ENCODE results near the gene LRRC8D. TPM values are rescaled to one million over a fixed set of nuclear protein-coding genes. Genes with fewer than 3 reads are reported as not detected.
"Not testable (repeated sequence)": the region's sequence is repeated elsewhere in the genome, so short reads cannot be mapped to it uniquely, and the experiment has no call there.

Gene LRRC8D
- total RNA-seq, 1 donor from 2014 or later, result 8.6 TPM

GRCh38 chr1:89984564-89985116 is 163.8 kb downstream of the LRRC8D start:
- DNase-seq (ENCODE audit: low spot score), result not testable (repeated sequence)

- DNase-seq (ENCODE audit: low spot score), result no peak
These were observed 165.2 kb downstream of the LRRC8D start for GRCh38 chr1:89986020-89986419.

Other genes with a start within 250 kb of the LRRC8D start
- 22.9 TPM for gene LRRC8C, start 187.9 kb upstream of the LRRC8D start, total RNA-seq
- 15.4 TPM for gene ZNF326, start 174.1 kb downstream of the LRRC8D start, total RNA-seq